Body of pancreas (tissue), 4 donors: ENCODE measurements around the gene RBSN.

Experiments
- POLR2A ChIP-seq, 3 donors: fragments of 450-650 bp; IDR thresholded peaks; one replicate each; pipeline ENCODE4 v1.6.1; 2016; ENCODE audit warnings: antibody characterized with exemption in 3 of 3, mild to moderate bottlenecking in 2 of 3
- TF ChIP-seq, protein P1 (sequence below), 7 experiments: fragments of 450-650 bp in 4 of 7; fragments of 200-600 bp in 3 of 7; sonication (generic) in 3 of 7; IDR thresholded peaks; one replicate each; pipeline ENCODE4 v1.5.1; 2016 to 2019; ENCODE audit warnings: antibody characterized with exemption in 7 of 7

DNA sequence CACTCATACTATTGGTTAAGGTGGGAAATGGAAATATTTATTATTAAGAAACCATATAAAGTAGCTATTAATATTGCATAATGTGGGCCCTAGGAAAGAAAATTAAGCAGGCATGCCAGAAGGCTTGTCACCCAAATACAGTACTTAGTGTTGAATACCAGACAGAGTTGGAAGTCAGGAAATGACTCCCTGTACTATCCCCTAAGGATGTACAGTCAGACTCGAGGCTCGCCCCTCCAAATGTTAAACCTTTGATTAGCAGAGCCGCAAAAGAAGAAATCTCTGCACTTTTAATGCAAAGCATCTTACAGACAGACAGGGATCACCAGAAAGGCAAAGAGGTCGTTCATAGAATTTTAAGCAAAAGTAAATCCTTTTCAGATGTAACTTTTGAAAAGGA lies 11.3 kb upstream of the RBSN start:
- TF ChIP-seq, protein P1, sequence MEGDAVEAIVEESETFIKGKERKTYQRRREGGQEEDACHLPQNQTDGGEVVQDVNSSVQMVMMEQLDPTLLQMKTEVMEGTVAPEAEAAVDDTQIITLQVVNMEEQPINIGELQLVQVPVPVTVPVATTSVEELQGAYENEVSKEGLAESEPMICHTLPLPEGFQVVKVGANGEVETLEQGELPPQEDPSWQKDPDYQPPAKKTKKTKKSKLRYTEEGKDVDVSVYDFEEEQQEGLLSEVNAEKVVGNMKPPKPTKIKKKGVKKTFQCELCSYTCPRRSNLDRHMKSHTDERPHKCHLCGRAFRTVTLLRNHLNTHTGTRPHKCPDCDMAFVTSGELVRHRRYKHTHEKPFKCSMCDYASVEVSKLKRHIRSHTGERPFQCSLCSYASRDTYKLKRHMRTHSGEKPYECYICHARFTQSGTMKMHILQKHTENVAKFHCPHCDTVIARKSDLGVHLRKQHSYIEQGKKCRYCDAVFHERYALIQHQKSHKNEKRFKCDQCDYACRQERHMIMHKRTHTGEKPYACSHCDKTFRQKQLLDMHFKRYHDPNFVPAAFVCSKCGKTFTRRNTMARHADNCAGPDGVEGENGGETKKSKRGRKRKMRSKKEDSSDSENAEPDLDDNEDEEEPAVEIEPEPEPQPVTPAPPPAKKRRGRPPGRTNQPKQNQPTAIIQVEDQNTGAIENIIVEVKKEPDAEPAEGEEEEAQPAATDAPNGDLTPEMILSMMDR (IDR thresholded peaks at IDR 0.05), result no peak
- TF ChIP-seq POLR2A (IDR thresholded peaks at IDR 0.05), result no peak
